HG03066 (cell line): ENCODE measurements around the gene DNAH8.

Experiments used
- ATAC-seq: cut with Tn5 transposase; IDR thresholded peaks from one replicate; pipeline ENCODE4 v1.9.1; 2021; ENCODE audit warnings: low read depth; ENCODE audit not compliant: unreplicated experiment

Gene DNAH8

DNA sequence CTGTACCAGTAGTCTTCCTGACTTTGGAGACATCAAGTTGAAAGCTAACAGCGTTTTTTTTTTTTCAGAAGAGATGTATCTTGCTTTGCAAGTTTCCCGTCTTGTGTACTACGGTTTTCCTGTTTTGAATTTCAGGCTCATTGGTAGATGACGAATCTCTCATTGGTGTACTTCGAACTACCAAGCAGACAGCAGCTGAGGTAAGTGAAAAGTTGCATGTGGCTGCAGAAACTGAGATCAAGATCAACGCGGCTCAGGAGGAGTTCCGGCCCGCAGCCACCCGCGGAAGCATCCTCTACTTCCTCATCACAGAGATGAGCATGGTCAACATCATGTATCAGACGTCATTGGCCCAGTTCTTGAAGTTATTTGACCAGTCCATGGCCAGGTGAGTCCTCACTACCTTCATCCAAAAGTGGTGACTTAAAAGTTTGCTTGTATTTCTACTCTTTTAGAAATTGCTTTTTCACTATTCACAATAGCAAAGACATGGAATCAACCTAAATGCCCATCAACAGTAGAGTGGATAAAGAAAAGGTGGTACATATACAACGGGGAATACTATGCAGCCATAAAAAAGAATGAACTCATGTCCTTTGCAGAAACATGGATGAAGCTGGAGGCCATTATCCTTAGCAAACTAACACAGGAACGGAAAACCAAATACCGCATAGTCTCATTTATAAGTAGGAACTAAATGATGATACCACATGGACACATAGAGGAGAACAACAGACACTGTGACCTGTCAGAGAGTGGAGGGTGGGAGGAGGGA, 222.9 kb downstream of the DNAH8 start:
- ATAC-seq, result no peak

DNA sequence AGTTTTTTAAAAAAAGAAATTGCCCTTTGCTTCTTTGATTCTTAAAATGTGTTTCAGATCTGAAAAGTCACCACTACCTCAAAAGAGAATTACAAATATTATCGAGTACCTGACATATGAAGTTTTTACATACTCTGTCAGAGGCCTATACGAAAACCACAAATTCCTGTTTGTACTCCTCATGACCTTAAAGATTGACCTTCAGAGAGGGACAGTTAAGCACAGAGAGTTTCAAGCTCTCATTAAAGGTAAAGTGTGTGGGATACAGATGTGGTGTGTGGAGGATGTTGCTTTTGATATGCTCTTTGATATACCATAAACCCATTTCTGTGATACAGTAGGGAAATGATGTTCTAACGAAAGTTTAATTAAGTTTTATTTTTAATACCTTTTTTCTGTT, 223.6 kb downstream of the DNAH8 start:
- no peak for ATAC-seq

DNA sequence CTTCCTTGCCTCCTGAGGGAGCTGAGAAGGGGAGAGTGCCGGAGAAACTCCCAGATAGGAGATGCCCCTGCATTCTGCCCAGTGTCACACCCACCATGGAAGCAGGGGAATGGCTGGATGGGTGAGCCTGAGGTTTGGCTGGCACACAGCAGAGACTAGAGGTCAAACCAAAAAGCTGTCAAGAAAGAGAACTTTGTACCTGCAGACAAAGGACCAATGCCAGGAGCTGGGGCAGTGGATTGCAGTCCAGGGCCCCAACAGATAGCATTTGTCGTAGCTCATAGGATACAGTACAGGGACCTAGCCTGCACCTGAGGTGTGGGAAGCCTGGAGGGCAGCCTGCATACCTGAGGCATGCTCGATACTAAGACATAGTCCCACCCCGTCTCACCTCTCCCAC, 227.3 kb downstream of the DNAH8 start:
- no peak for ATAC-seq

DNA sequence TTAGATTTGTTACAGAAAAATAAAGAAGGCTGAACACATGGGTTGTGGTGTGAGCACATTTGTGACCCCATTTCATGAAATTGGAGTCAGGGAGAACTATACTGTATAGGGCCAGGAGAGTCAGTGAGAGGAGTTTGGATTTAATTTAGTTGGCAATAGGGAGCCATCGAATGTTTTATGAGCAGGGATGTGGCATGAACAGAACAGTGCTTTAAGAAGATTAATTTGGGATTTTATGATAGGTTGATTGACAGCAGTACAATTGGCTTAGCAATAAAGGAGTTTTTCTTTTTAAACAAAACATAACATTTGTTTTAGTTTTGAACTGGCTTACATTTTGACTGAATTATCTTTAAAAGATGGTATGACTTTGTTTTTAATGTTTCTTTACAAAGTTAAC, 227.9 kb downstream of the DNAH8 start:
- no peak for ATAC-seq

DNA sequence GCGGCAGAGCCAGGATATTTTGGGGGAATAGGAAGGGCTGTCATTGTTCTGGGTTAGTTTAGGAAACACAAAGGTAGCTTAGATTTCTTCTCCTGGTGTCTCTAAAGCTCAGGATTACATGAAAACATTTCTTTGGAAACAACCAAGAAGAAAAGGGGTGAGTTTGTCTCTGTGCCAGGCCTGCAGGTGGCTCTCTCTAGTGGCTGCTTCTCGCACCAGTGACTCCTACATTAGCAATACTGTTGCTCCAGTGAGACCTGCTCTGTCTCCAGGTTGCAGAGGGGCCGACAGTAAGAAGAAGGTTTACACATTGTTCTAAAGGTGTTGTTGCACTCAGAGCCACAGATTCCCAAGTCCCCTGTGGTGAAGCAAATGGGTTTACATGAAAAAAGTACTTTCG, 228.9 kb downstream of the DNAH8 start:
- no peak for ATAC-seq

DNA sequence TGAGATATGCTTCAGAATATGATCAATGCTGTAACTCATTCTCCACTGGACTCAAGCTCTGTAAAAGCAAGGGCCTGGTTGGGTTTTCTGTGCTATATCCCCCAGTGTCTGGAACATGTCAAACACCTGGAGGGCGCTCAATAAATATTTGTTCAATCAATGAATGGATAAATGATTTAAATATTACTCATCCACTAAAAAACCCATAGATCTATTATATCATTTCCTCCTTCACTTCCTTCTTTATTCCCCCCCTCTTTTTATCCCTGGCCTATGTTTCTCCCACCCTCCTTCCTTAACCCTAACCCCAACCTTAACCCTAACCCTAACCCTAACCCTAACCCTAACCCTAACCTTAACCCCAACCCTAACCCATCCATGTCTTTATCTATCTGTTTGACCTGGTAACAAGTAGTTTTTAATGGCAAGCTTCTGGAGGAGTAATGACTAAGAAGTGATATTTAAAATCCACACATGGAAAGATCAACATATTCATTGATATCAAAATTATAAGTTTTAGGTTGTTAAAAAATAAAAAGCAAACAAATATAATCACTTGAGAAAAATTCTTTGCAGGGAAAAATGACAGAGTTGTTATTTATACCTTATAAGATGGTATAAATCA, 229.7 kb downstream of the DNAH8 start:
- ATAC-seq, result no peak

DNA sequence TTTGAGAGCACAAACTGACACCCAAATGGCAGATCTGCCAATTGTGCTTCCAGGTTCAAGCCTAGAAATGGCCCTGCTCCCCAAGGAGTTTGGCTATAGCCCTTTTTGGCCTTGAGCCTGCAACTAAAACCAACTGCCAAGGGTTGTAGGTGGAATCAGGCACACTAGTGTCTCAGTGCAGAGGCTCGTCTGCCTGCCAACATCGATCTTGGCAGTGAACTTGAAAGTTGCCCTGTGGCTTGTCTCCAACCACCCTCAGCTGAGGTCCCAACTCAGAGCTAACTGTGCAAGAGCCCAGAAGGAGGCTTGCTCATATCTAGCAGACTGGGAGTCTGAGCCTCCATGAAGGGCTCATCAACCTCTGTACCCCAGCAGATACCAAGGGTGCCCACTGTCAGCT, 240.8 kb downstream of the DNAH8 start:
- ATAC-seq, result no peak

DNA sequence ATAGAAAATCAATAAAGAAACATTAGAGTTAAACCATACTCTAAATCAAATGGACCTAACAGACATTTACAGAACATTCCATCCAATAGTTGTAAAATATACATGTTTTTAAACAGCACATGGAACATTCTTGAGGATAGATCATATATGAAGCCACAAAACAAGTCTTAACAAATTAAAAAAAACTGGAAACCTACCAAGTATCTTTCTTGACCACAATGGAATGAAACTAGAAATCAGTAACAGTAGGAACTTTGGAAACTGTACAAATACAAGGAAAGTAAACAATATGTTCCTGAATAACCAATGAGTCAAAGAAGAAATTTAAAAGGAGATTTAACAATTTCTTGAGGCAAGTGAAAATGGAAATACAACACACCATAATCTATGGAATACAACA, 242.3 kb downstream of the DNAH8 start:
- ATAC-seq, result no peak

DNA sequence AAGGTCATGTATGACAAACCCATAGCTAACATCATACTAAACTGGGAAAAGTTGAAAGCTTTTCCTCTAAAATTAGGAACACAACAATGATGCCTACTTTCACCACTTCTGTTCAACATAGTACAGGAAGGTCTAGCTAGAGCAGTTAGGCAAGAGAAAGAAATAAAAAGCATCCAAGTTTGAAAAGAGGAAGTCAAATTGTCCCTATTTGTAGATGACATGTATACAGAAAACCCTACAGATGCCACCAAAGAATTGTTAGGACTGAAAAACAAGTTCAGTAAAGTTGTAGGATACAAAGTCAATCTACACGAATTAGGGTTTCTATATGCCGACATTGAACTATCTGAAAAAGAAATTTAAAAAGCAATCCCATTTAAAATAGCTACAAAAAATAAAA, 244.0 kb downstream of the DNAH8 start:
- ATAC-seq, result no peak

DNA sequence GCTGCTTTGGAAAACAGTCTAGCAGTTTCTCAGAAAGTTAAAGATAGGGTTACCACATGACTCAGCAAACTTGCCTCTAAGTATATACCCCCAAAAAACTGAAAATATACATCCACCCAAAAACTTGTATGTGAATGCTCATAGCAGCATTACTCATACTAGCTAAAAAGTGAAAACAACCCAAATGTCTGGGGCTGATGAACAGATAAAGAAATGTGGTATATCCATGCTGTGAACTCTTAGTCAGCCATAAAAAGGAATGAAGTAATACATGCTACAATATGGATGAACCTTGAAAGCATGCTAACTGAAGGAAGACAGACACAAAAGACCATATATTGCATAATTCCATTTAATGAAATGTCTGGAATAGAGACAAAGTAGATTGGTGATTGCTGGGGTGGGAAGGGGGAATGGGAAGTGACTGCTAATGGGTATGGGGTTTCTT, 253.6 kb downstream of the DNAH8 start:
- ATAC-seq, result no peak

DNA sequence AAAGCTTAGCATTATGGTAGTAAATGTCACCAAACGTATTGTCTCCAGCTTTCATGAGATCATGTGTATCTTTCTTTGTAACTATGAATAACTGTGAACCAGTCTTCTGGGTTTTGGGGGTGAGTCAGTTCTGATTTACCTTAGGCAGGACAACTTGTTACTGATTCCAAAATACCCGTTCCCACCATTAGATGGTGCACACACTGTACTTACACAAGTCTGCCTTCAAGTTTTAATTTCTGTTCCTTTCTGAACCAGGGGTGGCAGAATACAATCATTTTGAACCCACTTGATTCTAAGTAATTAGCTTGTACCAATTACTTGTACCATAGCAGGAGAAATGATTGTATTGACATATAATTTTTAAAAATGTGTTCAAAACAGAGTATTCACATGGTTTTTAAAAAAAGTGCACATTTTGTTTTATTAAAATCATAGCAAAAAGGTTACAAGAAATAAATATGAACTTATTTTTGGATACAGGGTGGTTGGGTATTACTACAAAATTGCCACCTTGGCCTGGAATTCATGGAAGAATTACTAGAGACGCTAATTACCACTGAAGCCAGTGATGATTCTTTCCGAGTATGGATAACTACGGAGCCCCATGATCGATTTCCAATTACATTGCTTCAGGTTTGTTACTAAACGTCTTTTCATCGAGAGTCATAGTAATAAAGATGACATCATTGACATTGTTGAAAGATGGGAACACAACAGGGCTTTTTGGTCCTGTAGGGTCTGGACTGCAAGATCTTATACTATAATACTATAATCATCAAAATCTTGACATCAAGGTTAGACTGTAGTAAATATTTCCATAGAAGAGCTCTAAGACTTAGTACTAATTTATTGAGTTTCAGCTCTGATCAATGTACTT, 258.3 kb downstream of the DNAH8 start:
- no peak for ATAC-seq

DNA sequence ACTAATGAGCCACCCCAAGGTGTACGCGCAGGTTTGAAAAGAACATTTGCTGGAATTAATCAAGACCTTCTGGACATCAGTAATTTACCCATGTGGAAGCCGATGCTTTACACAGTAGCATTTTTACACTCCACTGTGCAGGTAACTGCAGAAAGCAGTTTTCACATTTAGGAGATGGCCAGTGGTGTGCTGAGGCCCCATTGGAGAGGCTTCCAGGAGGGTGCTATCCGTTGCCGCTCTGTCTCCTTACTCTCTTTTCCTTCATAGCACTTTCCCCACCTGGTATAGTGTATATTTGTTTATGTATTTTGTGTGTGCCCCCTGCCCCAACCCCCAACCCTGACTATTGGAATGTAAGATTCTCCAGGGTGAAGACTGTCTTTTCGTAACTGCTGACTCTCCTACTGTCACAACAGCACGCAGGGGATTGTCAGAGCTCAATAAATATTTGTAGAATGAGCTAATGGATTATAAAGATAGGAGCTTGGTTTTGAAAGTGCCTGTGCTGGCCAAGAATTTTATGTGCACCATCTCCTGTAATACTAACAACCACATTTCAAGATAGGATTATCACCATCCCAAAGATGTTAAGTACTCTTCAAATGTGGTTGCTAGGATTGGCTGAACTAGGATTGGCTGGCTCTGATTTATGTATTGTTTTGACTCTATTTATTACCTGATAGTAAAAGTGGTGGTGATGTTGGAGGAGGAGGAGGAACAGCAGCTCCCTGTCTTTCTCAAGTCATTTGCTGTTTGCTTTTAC, 259.5 kb downstream of the DNAH8 start:
- no peak for ATAC-seq

DNA sequence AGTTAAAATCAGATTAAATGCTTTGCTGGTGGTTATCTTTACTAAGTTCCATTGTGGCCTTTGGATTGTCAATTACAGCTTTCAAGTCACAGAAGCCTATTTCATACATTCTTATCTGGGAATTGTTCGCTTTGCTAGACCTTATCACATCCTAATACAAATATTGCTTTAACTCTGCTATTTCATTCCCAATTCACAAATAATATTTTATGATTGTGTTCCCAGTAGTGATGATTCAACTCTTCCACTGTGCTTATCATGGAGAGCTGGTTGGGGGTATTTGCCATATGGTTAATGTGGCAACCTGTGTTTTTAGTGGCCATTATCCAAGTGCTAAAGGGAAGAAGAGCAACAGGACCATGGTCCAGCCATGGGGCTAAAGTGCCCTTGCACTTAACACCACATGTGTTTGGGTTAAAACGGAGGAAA, 260.5 kb downstream of the DNAH8 start:
- no peak for ATAC-seq

DNA sequence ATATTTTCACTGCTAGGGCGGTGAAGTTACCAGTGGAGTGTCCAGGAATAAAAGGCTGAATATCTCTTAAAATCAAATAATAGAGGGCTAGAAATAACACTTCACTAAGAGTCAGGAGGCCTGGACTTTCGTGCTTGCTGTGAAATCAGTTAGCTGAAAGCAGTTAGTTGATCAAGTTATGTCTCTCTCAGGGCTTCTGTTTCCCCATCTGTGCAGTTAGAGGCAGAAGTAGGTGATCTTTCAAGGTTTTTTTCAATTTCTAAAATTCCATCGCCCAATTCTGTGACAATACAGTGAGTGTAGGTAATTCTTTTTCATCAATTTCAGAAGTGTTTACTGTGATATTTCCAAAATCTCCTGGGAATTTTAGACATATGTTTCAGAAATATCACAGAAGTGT, 260.9 kb downstream of the DNAH8 start:
- no peak for ATAC-seq

DNA sequence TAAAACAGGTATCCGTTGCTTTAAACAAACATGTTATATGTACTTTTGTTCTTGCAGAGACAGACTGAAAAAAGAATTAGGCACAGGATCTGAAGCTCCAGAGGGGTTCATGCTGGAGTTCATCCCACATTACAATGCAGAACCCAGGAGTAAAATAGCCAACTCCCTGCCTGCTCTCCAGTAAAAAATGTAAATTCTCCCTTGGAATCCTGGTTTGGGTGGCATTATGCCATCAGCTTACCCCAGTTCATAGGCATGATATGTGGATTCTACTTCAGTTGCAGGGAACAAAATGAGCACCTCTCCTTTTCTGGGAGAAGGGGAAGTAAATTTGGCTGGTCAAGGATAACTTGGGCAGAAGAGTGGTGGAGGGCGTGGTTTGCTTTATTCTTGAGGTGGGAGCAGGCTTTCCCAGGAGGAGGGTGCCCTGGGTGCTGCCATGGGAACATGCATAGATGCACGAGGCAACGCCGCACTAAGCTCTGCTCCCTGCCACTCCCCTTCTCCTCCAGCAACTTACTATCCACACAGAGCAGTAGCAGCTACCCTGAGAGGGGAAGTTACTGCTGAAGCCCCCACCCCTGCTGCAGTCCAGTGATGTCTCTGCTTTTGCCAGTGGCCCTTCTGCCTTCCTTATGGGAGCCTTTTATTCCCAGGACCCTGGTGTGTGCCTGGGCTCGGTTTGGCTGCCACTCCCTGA, 261.8 kb downstream of the DNAH8 start:
- ATAC-seq, result no peak

DNA sequence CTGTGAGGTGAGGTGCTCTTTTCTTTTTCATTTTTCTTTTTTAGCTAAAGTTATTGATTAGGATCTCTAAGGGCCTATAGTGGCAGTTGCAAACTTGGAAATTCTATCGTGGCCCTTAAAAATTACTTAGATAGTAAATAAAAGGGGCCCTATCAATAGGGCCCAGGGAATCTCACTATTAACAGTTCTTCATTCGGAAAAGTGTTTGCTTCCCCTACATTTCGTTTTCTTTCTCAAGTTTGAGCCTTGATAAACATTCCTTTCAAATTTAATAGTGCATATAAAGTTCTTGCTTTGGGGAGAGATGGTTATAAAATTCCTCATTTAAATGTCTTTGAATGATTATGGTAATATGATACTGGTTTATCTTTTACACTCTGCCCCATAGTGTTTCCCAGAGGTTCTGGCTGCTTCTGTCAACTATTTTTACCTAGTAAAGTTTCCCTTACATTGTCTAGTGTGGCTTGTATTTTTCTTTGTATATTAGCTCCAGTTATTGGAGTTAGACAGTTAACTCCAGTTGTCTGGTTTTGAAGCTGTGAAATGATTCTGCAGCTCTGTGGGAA, 263.1 kb downstream of the DNAH8 start:
- ATAC-seq, result no peak

DNA sequence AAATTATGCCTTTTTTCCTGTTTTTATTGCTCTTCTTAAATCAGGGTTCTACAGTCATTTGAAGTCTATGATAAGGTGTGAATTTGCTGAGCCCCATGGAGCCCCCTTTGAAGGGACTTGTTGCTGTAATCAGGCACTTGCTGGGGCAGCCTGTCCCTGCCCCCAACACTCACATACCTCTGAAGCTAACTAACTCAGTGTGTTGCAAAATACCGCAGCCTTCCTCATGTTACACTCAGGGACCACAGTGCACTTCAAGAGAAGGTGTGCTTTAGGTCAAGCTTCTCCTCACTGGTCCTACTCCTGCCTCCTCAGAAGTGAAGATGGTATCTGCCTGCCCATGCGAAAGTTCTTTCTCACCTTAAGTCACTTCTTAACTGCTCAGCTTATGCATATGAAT, 267.4 kb downstream of the DNAH8 start:
- ATAC-seq, result no peak

DNA sequence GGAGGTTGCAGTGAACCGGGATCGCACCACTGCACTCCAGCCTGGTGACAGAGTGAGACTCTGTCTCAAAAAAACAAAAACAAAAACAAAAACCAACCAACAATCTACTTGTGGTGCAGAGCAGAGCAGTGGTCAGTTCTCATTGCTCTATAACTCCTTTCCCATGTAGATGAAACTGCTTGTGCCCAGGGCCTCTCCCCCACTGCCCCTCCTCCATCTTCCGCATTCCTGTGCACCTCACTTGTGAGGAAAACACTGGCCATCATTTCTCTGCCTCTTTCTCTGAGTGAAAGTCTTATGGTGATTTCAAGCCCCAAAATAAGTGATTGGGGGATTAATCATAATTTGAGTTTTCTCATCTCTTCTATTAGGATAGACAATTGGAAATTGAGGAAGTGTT, 269.6 kb downstream of the DNAH8 start:
- ATAC-seq, result no peak

DNA sequence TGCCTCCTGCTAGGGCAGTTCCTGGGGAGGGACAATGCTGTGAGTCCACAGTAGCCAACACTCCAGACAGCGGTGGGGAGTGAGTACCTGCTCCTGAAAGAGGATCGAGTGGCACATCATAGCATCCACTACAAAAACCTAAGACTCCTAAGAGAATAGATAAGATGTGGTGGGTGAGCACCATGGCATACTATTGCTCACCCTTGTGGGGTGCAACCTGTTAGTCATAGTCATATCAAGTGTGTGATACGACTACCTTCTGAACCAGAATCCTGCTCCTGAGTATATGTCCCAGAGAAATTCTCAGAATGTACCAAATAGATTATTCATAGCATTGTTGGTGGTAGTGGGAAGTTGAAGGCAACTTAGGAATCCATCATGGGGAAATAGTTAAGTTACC, 270.7 kb downstream of the DNAH8 start:
- no peak for ATAC-seq

DNA sequence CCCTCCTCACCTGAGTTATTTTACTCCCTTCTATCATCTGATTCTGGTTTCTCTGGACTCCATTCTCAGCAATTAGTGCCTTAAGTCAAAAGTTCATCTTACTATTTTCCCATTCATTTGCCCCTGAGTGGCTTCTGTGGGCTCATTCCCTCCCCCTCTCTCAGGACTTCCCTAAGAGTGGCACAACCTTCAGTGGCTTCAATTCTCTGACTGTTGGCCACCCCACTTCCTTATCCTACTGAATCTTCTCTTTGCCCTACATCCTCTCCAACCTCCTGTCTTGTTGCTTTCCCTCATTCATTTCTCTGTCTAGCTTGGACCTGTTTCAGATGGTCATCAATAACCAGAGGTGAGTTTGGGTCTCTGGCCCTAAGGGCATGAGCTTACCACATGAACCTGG, 272.4 kb downstream of the DNAH8 start:
- no peak for ATAC-seq
